PC-3 (cell line): ENCODE data around the gene VWA7.

Experiments used
- CTCF ChIP-seq: fragments of 300-600 bp; sonication (generic); conservative IDR thresholded peaks from 2 replicates; pipeline ENCODE4 v1.5.1; 2017; ENCODE audit warnings: antibody characterized with exemption, low read depth, mild to moderate bottlenecking, low read length
- EZH2 ChIP-seq: fragments of 300-600 bp; sonication (generic); IDR thresholded peaks from one replicate; pipeline ENCODE4 v1.6.1; 2017; ENCODE audit warnings: antibody characterized with exemption, mild to moderate bottlenecking, low read length; ENCODE audit not compliant: unreplicated experiment

DNA sequence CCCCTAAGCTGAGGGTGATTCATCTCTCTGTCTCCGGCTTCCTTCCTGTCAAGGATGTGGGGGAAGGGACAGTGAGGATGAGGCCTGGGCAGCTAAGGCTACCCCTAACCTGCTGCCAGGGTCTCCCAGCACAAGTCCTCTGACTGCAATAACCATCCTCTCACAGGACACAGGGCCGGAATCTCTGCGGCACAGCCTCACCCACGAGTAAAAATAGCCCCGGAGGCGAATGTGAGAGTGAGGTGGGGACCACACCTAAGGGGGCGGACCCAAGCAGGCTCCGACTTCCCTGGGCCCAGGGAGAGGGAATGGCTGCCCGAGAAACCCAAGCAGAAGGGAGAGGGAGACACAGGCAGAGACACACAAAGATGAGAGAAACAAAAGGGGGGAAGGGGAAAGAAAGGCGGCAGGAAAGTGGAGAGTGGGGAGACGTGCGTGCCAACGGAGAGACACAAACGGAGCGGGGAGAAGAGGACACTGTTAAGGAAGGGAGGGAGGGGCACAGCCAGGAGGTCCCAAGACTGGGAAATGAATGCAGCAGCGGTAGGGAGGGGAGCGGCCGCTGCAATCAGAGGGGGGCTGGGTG, 42.2 kb downstream of the VWA7 start:
- TF ChIP-seq CTCF (no peak), EZH2 (no peak)
